ENCODE data around the gene NPAS3.

The NPAS3 gene

DNA sequence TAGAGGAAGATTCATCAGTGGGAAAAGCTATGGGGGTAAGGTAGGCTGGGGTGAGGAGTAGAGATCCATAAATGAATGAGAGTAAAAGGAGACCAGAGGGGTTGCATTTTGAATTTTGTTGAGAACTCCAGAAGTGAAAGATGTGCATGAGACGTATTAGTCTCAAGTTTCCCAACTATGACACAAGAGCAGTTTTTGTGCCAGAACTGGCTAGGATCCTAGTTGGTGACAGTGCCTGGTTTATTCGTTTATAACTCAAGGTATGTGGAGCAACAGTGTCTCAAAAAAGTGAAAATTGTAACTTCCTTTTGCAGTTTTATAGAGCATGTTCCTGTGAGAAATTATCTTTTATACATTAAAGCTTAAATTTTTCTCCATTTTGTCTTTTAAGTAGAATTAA is 377.0 kb downstream of the NPAS3 start:
- DNase-seq (ENCODE audit: low read depth, low spot score) = no peak

DNA sequence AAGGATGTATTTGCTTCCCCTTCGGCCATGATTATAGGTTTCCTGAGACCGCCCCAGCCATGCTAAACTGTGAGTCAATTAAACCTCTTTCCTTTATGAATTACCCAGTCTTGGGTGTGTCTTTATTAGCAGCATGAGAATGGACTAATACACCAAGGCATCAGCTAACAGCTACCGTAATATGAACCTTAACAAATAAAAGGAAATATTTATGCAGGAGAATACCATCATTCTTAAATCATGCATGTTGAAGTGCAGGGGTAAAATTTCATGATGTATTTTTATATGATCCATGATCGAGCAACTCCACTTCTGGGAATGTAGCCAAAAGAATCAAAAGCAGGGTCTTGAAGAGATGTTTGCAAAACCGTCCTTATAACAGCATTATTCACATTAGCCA is 379.0 kb downstream of the NPAS3 start:
- no peak for DNase-seq (ENCODE audit: low read depth, low spot score)

DNA sequence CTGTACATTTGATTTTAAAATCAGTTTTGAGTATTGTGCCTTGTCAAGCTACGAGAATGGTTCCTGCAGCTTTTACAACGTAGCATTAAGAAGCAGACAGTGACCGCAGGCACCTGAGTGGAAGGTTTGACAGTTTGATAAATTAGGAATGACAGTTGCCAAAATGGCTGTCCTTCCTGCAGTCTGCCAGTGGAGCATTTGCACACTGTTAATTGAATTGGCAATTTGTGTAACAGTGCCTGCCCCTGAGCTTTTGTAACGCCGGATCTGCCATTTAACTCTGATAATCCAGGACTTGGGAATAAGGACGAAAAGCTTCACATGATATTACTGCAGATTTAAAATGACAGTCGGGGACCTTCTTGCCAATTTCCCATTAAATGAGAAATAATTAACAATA is 385.3 kb downstream of the NPAS3 start:
- DNase-seq (ENCODE audit: low read depth, low spot score) = no peak

DNA sequence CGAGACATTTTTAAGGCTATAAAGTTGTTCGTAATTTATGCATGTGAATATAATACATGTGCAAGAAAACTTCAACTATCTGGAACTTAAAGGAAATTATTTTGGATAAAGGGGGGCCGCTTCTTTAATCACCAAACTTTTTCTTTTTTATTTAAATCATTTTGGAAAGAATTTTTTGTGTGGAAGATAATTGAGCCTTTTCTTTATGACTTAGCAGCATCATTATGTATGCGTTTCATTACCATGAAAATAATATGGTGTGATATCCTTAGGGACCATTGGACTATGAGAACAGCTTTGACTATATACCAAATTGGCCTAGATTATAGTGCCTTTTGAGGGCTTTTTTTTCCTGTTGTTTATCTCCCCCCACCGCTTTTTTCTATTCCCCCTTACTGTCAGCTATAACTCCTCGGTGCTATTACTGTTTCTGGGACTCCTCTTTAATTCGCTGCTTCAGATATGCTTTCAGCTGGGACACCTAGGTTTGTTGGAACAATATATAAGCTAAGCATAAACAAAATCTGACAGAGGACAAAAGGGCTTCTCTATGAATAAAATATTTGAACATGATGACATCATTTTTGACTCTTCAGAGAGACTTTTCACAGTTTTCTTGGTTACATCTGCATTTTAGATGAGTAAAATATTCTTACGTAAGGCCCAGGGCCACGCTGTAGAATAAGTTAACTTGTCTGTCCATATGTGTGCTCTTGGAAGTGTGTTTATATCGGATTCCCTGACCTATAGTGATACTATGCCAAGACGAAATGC is 392.7 kb downstream of the NPAS3 start:
- DNase-seq (ENCODE audit: low read depth, low spot score) = no peak

DNA sequence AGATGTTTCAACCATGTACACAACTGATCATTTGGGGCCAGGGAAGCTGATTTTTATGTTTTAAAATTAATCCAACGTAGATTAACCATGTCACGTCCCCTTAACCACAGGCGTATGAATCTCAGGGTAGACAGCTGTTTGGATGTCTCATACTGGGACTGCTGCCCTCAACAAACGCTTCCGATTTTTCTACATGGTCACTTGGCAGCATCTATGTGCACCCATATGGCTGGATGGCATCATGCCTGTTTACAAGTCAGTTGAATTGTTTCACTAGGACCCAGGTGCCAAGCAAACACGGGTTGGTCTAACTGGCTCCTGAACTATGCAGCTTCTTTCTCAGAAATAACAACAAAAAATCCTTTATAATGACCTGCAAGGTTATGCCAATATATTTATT is 393.8 kb downstream of the NPAS3 start:
- DNase-seq (ENCODE audit: low read depth, low spot score) = no peak

DNA sequence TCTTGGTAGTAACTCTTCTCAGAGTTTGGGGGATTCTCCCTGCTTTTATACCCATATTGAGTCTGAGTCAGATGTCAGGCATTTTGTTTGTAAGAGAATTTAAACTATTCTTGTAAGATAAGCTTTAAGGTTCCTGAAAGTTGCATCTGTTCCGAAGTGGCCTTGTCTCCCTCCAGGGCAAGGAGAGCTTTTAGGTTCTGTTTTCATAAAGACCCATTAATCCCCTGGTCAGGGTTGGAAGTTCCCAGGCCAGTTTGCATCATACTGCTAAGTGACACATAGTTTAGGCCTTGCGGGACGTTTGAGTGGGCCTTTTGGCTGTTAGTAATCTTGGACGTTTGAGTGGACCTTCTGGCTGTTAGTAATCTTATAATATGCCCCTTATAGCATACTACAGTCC is 396.7 kb downstream of the NPAS3 start:
- DNase-seq (ENCODE audit: low read depth, low spot score) = peak; percentile 28

DNA sequence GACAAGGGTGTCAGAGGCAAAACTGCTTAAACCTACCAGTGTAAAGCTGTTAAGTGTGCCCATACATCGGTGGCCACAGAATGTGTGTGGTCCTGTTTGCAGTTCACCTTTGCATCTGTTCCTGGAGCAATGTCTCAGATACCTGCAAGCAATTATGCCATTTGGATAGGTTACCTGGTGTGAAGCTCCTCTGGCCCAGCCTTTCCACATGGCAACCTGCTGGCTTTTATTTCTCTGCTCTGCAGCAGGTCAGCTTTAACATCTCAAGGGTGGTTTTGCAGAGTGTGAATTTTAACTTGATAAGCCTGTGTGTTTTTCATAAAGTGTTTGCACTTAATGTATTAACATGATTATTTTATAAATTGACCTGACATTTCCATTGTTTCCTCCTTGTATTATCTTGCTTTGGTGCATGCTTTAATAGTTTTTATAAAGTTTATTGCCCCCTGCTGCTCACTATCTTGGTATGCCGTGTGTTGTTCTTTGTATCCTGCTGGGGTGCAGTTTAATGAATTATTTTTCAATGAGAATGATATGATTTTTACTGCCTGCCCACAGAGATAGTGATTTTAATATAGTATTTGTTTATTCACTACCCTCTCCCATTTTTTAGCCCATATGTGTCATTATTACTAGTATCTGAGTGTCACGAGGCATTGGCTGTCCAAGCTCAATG is 403.8 kb downstream of the NPAS3 start:
- no peak for DNase-seq (ENCODE audit: low read depth, low spot score)

DNA sequence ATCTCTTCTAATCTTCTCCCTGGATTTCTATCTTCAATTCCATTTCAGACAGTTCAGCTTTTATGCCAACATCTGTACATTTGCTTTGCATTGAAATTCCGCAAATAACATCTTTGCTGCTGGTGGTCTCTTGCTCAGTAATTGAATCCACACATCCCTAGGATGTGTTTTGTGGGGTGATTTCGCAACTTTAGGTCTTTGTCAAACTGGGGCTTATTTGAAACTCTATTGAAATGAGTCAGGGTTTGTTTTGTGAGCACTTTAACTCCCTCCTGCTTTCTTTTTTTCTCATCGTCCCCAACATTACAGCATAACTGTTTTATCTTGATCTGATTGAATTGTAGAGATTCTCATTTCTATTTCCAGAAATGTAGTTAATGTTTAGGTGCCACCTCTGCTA is 404.3 kb downstream of the NPAS3 start:
- DNase-seq (ENCODE audit: low read depth, low spot score) = peak; percentile 37

DNA sequence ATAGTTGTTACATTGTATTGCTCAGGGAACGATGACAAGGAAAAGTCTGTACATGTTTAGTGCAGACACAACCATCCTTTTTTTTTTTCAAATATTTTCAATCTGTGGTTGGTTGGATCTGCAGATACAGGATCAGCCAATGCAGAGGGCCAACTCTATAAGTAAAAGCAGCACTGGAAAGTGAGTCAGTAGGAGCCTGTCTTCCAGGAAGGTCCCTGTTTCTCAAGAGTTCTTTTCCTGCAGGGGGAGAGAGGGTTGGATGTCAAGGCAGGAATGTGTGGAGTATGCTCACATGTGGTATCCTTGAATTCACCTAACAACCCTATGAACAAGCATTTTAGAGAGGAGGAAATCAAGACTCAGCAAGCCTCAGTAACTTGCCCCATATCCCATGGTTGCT is 409.1 kb downstream of the NPAS3 start:
- DNase-seq (ENCODE audit: low read depth, low spot score) = no peak

DNA sequence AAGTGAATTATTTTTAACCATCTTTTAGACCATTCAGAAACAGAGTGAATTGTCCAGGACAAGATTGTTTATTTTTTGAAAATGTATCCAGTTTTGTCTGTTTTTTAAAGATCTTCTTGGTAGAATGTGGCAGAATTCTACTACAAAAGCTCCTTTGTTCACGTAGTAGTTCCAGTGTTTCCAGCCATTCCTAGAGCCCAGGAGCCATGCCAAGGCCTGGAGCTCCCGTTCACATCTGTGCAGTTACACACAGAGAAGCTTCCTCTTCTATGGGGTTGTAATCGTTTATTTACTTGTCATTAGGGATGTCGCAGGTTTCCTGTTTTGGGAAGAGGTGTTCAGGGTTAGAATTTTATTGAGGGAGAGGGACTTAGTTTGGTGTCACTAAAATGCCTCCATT is 409.8 kb downstream of the NPAS3 start:
- DNase-seq (ENCODE audit: low read depth, low spot score) = no peak

DNA sequence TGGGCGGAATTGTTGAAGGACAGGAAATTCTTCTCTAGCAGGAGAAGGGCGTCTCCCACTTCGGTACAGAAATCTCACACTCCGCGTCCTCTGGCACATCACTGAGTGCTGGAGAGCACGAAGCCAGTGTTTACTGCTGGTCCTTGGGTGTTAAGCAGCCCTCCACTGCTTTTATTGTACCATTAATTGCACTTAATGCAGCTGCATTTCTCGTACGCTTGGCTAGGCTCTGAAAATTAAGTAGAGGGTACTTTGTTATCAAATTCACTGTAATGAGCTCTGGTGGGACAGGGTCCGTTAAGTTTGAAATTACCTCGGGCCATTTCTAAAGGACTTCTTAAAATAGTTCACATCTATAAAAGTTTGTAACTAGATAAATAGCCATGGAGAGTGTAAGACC is 411.2 kb downstream of the NPAS3 start:
- peak; percentile 31 for DNase-seq (ENCODE audit: low read depth, low spot score)

DNA sequence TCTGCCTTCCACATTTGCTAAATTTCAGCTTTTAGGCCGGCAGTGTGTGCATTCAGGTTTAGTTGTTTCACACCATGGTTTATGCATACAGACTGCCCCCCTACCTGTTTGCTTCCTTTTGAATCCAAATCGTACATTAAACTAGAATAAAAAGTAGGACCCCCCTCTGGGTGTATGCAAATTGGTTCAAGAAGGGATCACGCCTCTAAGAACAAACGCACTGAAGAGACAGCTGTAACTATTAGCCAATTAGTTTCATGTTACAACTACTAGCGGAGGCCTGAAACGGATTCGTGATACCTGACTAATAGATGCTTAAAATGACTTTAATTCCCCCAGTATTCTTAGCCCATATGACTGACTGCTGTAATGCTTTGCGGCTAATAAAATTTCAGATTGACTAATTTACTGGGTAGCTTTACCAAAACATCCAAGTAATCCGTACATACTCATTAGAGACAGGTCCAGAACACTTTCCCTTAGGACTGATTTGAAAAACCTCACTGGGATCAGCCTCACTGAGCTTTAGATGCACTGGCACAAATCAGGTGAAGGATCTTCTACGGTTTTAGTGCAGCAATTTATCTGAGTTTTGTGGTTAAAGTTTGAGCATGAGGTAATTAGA is 411.8 kb downstream of the NPAS3 start:
- DNase-seq (ENCODE audit: low read depth, low spot score) = peak; percentile 56

DNA sequence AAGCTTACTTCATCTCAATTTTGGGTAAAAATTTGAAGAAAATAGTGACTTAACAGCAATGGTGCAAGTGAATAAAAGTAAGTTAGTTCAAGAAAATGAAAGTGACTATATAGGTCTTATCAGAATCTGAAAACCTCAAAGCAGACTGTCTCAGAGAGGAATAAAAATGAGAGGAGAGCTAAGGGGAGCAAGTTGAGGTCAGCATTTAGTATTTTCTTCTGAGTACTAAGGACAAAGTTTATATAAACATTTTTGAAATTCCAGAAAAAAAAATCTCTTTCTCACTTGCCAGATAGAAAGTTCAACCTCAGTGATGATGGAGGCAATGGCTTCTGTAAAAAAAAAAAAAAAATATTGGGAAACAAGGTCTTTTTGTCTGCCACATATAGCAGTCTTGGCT is 414.1 kb downstream of the NPAS3 start:
- DNase-seq (ENCODE audit: low read depth, low spot score) = peak; percentile 67

DNA sequence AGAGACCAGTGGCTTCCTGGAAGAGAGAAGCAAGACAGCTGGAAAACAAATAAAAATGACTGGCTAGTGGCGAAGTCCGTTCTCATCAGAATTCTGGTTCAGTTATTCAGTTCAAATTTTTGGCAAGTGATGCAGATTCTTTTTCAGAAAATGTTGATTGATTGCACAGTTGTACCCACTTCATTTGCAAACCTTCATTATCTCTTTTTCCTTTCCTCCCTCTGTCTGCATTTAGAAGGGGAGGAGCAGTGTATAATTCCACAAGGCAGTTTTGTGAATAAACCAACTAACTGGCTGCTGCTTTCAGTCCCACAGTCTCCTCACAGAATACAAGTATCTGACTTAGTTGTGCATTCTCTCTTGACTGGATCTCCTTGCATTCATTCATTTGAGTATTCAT is 417.5 kb downstream of the NPAS3 start:
- DNase-seq (ENCODE audit: low read depth, low spot score) = peak; percentile 43

DNA sequence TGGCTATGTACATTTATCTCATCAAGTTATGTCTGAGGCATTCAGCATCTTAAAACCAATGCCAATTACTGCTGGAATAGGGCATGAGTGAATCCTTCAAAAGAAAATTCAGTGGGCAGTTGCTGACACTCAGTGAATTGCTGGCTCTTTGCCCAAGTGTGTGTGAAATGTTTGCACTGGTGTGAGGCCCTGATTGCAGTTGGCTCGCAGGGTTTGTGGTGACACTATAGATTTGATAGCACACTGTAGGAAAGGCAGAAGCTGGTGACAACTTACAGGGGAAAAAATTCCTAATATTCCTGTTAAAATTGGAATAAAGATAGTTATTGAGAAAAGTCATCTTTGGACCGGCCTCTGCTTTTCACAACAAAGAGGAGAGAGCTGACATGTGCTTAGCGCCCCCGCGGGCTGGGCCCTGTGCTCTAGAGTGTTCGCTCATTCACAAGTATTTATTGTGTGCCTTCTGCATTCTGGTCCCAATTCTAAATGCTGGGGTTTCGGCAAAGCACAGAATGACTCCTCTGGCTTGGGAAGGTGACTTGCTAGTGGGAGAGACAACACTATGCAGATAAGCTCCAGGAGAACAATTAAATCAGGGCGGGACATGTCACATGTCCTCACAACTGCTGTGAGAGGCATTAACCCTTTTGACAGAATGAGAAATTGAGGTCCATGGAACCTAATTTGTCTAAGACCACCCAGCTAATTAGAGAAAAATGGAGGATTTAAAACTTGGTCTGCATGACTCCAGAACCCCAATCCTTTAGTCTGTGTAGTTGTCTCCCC is 418.7 kb downstream of the NPAS3 start:
- DNase-seq (ENCODE audit: low read depth, low spot score) = peak; percentile 45

DNA sequence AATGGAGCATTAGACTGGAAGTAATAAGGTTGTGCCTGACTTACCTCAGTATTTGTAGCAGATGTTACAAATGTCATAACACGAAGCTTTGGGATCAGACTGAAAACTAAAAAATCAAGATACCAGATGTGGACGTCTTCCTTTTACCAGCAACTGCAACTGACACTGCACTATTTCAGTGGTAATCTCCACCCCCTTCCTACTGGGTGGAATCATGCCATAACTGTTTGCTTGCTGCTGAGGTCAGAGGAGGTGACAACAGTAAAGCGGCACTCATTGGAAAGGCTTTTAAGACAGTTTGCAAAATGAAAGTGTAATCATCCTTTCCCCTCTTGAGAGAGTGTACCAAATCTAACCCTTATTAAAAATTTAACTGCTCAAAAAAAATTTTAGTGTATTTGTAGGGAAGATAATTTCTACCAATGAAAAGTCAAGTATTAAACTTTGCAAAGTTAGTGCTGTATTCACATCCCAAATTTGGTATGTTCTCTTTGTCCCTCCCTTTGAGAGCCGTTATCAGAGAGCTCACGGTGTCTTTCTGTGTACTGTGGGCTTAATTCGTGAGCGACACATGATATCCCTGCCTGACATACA is 420.7 kb downstream of the NPAS3 start:
- DNase-seq (ENCODE audit: low read depth, low spot score) = no peak

DNA sequence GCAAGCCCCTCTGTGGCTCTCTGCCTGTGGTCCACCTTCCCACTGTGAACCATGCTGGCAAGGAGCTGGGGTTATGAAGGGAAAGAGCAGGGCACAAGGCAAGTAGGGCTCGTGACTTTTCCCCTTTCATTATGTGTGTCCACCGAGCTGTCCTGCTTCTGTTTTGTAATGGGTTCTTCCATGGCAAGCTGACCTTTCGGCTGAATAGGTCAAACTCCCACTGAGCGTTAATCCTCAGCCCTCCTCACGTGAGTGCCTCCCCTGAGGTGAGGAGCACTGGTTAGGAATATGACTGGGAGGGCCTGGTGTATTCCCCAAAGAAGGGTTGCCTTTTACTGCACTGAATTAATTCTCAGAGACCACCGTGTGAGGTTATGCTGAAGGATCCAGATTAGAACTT is 424.3 kb downstream of the NPAS3 start:
- DNase-seq (ENCODE audit: low read depth, low spot score) = no peak

DNA sequence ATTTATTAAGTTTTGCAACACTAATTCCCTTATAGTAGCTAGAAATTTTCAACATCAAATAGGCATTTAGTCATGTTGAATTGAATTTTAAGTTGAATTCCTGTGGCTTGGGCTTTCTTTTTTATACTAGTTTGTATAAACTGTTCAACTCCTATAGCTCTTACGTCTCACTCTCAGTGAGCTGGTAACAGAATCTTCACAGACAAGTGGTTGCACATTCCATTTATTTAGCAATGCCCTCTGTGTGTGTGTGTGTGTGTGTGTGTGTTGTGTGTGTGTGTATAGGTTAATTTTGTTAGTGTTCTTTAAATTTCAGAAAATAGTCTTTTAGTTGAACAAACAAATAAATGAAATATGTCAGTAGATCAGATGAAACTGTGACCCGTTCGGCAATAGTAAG is 425.0 kb downstream of the NPAS3 start:
- peak; percentile 74 for DNase-seq (ENCODE audit: low read depth, low spot score)

DNA sequence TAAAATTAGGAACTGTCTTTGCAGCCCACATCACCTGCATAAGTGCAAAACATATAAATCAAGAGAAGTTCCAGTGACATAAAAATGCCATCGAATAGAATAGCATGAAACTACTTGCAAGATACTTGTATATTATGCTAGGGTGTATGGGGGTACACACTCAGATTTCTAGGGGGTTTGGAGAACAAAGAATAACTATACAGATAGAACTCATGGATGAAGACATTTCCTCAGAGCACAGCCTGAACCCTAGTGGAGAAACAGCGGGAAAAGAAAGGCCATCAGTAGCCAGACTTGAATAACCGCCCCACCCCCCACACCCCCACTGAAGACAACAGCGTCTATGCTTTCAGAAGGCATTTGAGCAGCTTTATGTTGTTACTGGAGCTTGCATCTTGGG is 425.8 kb downstream of the NPAS3 start:
- peak; percentile 45 for DNase-seq (ENCODE audit: low read depth, low spot score)

DNA sequence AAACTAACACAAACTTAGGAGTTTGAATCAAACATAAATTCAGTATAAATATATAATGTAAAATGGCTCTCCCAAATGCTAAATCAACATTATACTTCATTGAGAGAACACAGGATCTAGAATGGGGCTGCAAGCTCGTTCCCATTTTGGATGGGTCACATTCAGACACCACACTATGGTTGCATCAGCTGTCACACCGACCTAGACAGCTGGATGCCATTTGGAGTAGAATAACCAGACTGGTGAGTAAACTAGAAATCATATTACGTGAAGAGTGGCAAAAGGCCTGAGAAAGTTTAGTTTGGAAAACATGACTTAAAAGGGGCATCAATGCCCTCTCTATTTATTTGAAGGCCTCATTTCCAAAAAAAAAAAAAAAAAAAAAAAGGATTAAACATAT is 430.4 kb downstream of the NPAS3 start:
- DNase-seq (ENCODE audit: low read depth, low spot score) = no peak

DNA sequence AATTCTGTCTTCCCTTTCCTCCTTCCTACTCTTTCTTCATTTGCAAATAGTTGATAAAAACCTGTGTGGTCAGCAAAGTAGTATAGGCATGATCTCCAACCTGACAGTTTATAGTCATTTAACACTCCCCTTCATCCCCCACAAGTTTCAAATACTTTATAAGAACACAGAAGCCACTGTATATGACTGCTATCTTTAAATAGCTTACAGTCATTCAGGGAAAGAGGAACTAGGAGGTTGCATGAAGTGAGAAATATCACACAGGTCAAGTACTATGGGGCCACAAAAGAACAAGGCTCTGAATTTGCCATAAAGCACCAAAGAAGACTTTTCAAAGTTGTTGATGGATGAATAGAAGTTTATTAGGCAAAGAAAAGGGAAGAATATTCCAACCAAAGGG is 431.3 kb downstream of the NPAS3 start:
- DNase-seq (ENCODE audit: low read depth, low spot score) = no peak

DNA sequence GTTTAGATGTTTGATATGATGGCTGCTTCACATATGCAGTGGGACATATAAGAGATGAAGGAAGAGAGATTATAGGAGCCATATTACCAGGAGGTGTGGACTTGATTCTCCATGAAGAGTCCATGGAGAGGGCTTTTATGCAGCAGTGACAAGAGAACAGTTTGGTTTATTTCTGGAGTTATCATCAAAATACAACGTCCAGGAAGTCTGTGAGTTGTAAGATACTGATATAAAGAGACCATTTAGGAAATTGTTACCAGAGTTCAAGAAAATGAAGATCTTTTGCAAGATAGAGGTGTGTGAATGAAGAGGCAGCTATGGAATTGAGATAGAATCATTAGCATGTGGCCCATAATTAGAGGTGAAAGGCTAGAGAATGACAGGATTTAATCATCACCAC is 431.7 kb downstream of the NPAS3 start:
- no peak for DNase-seq (ENCODE audit: low read depth, low spot score)
